HEK293 (cell line): ENCODE measurements around the gene GTF2F1.

Experiments
- CTCF ChIA-PET: fragments of 350-600 bp; formaldehyde crosslinking; extraction: SDS; loops from one replicate; lab custom pipeline; 2021; ENCODE audit warnings: antibody characterized with exemption; lab: Yijun Ruan, JAX
- POLR2A ChIA-PET: fragments of 300-600 bp; formaldehyde crosslinking; extraction: SDS; loops from one replicate; lab custom pipeline; 2020; ENCODE audit warnings: antibody characterized with exemption, inconsistent platforms; lab: Yijun Ruan, JAX
- H3K27ac ChIP-seq: fragments of 200-500 bp; sonication (Bioruptor generic); 2 replicates; pipeline ENCODE4 v1.5.1; 2014; ENCODE audit warnings: low read depth, low read length, control low read depth, inconsistent platforms; ENCODE audit errors: extremely low read depth
- H3K36me3 ChIP-seq, 2 experiments: fragments of 200-500 bp in 1 of 2; sonication (Bioruptor generic) in 1 of 2; 1 replicate in 1 of 2; 2 replicates in 1 of 2; pipeline ENCODE4 v1.5.1; 2014 to 2017; ENCODE audit warnings: inconsistent platforms in 2 of 2, low read length in 2 of 2; ENCODE audit not compliant: control insufficient read depth in 2 of 2, insufficient read depth in 1 of 2
- H3K4me1 ChIP-seq: fragments of 200-500 bp; sonication (Bioruptor generic); 2 replicates; pipeline ENCODE4 v1.5.1; 2014; ENCODE audit warnings: mild to moderate bottlenecking, low read length, inconsistent platforms; ENCODE audit not compliant: control insufficient read depth, insufficient read depth
- H3K4me3 ChIP-seq: 2 replicates; pipeline ENCODE4 v1.5.1; 2011; ENCODE audit warnings: low read depth, mild to moderate bottlenecking, control low read depth, low read length, moderate library complexity
- H3K9me3 ChIP-seq: fragments of 200-500 bp; sonication (Bioruptor generic); 2 replicates; pipeline ENCODE4 v1.5.1; 2014; ENCODE audit warnings: low read depth, low read length, inconsistent platforms; ENCODE audit not compliant: control insufficient read depth, insufficient read depth
- BCL6B ChIP-seq: fragments of 450-650 bp; formaldehyde crosslinking; IDR thresholded peaks from 2 replicates; pipeline ENCODE4 v1.5.1; 2017; ENCODE audit warnings: missing biosample characterization, missing genetic modification characterization
- IKZF3 ChIP-seq: fragments of 450-650 bp; IDR thresholded peaks from 2 replicates; pipeline ENCODE4 v1.5.0; 2018; ENCODE audit warnings: missing biosample characterization, mild to moderate bottlenecking, missing genetic modification characterization, moderate library complexity
- SCRT1 ChIP-seq: fragments of 450-650 bp; formaldehyde crosslinking; IDR thresholded peaks from 2 replicates; pipeline ENCODE4 v1.5.1; 2016; ENCODE audit warnings: missing biosample characterization, missing genetic modification characterization, borderline replicate concordance
- ZBTB1 ChIP-seq: fragments of 450-650 bp; formaldehyde crosslinking; IDR thresholded peaks from 2 replicates; pipeline ENCODE4 v1.5.1; 2016; ENCODE audit warnings: missing biosample characterization, missing genetic modification characterization
- ZBTB49 ChIP-seq: fragments of 450-650 bp; formaldehyde crosslinking; IDR thresholded peaks from 2 replicates; pipeline ENCODE4 v1.5.1; 2016; ENCODE audit warnings: missing biosample characterization, missing genetic modification characterization, low read depth
- ZIC2 ChIP-seq: fragments of 450-650 bp; formaldehyde crosslinking; IDR thresholded peaks from 2 replicates; pipeline ENCODE4 v1.5.1; 2016; ENCODE audit warnings: missing biosample characterization, missing genetic modification characterization
- ZNF10 ChIP-seq: fragments of 450-650 bp; formaldehyde crosslinking; IDR thresholded peaks from 2 replicates; pipeline ENCODE4 v1.5.1; 2017; ENCODE audit warnings: missing biosample characterization, missing genetic modification characterization
- ZNF292 ChIP-seq: fragments of 450-650 bp; formaldehyde crosslinking; IDR thresholded peaks from 2 replicates; pipeline ENCODE4 v1.5.1; 2016; ENCODE audit warnings: low read depth, missing biosample characterization, missing genetic modification characterization, borderline replicate concordance
- ZNF341 ChIP-seq: fragments of 450-650 bp; formaldehyde crosslinking; IDR thresholded peaks from 2 replicates; pipeline ENCODE4; 2016; ENCODE audit warnings: low read depth, missing biosample characterization, missing genetic modification characterization
- ZNF544 ChIP-seq: fragments of 450-650 bp; formaldehyde crosslinking; IDR thresholded peaks from 2 replicates; pipeline ENCODE4 v1.5.0; 2017; ENCODE audit warnings: missing biosample characterization, missing genetic modification characterization
- ZNF585B ChIP-seq: fragments of 450-650 bp; formaldehyde crosslinking; IDR thresholded peaks from 2 replicates; pipeline ENCODE4 v1.5.1; 2016; ENCODE audit warnings: missing biosample characterization, missing genetic modification characterization
- ZNF626 ChIP-seq: fragments of 450-650 bp; sonication (Bioruptor Pico); formaldehyde crosslinking; IDR thresholded peaks from 2 replicates; pipeline ENCODE4 v1.5.1; 2018; ENCODE audit warnings: missing biosample characterization, missing genetic modification characterization, inconsistent platforms
- ZNF692 ChIP-seq: fragments of 450-650 bp; formaldehyde crosslinking; IDR thresholded peaks from 2 replicates; pipeline ENCODE4 v1.5.1; 2016; ENCODE audit warnings: missing biosample characterization, missing genetic modification characterization
- TF ChIP-seq, protein P1 (sequence below): IDR thresholded peaks from 2 replicates; pipeline ENCODE4 v1.6.1; 2011; ENCODE audit warnings: mild to moderate bottlenecking, low read depth, low read length, borderline replicate concordance
- TF ChIP-seq, protein P2 (sequence below): fragments of 450-650 bp; formaldehyde crosslinking; IDR thresholded peaks from 2 replicates; pipeline ENCODE4 v1.5.1; 2016; ENCODE audit warnings: missing biosample characterization, missing genetic modification characterization
- TF ChIP-seq, protein P3 (sequence below): fragments of 450-650 bp; formaldehyde crosslinking; conservative IDR thresholded peaks from 2 replicates; pipeline ENCODE4 v1.5.1; 2016; ENCODE audit warnings: low read depth, missing biosample characterization, missing genetic modification characterization

The GTF2F1 gene

GRCh38 chr19:6412447-6413091 lies 19.6 kb upstream of the GTF2F1 start (continued):
- TF ChIP-seq ZNF292 (tag by site-specific recombination): no peak
- TF ChIP-seq ZNF10 (tag by site-specific recombination): no peak
- TF ChIP-seq, protein P1, sequence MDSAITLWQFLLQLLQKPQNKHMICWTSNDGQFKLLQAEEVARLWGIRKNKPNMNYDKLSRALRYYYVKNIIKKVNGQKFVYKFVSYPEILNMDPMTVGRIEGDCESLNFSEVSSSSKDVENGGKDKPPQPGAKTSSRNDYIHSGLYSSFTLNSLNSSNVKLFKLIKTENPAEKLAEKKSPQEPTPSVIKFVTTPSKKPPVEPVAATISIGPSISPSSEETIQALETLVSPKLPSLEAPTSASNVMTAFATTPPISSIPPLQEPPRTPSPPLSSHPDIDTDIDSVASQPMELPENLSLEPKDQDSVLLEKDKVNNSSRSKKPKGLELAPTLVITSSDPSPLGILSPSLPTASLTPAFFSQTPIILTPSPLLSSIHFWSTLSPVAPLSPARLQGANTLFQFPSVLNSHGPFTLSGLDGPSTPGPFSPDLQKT: no peak
- TF ChIP-seq, protein P2, sequence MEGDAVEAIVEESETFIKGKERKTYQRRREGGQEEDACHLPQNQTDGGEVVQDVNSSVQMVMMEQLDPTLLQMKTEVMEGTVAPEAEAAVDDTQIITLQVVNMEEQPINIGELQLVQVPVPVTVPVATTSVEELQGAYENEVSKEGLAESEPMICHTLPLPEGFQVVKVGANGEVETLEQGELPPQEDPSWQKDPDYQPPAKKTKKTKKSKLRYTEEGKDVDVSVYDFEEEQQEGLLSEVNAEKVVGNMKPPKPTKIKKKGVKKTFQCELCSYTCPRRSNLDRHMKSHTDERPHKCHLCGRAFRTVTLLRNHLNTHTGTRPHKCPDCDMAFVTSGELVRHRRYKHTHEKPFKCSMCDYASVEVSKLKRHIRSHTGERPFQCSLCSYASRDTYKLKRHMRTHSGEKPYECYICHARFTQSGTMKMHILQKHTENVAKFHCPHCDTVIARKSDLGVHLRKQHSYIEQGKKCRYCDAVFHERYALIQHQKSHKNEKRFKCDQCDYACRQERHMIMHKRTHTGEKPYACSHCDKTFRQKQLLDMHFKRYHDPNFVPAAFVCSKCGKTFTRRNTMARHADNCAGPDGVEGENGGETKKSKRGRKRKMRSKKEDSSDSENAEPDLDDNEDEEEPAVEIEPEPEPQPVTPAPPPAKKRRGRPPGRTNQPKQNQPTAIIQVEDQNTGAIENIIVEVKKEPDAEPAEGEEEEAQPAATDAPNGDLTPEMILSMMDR: peak; percentile 64
- TF ChIP-seq ZNF341 (tag by site-specific recombination): 0 out of 2 replicates have a peak, but pooled peaks have one; percentile 17
- TF ChIP-seq, protein P3, sequence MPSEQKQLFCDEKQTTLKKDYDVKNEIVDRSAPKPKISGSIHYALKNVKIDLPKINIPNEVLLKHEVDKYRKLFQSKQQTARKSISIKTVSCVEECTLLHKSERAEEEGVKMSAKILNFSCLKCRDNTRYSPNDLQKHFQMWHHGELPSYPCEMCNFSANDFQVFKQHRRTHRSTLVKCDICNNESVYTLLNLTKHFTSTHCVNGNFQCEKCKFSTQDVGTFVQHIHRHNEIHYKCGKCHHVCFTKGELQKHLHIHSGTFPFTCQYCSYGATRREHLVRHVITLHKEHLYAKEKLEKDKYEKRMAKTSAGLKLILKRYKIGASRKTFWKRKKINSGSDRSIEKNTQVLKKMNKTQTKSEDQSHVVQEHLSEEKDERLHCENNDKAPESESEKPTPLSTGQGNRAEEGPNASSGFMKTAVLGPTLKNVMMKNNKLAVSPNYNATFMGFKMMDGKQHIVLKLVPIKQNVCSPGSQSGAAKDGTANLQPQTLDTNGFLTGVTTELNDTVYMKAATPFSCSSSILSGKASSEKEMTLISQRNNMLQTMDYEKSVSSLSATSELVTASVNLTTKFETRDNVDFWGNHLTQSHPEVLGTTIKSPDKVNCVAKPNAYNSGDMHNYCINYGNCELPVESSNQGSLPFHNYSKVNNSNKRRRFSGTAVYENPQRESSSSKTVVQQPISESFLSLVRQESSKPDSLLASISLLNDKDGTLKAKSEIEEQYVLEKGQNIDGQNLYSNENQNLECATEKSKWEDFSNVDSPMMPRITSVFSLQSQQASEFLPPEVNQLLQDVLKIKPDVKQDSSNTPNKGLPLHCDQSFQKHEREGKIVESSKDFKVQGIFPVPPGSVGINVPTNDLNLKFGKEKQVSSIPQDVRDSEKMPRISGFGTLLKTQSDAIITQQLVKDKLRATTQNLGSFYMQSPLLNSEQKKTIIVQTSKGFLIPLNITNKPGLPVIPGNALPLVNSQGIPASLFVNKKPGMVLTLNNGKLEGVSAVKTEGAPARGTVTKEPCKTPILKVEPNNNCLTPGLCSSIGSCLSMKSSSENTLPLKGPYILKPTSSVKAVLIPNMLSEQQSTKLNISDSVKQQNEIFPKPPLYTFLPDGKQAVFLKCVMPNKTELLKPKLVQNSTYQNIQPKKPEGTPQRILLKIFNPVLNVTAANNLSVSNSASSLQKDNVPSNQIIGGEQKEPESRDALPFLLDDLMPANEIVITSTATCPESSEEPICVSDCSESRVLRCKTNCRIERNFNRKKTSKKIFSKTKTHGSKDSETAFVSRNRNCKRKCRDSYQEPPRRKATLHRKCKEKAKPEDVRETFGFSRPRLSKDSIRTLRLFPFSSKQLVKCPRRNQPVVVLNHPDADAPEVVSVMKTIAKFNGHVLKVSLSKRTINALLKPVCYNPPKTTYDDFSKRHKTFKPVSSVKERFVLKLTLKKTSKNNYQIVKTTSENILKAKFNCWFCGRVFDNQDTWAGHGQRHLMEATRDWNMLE (tag by site-specific recombination): no peak
- TF ChIP-seq ZNF544: no peak
- TF ChIP-seq ZNF585B (tag by site-specific recombination): no peak
- no peak for TF ChIP-seq ZNF626 (tag by site-specific recombination)
- no peak for TF ChIP-seq ZBTB49 (tag by site-specific recombination)
- TF ChIP-seq SCRT1 (tag by site-specific recombination): peak; percentile 49; the same call in 1 of the 2 replicates
- TF ChIP-seq ZBTB1 (tag by site-specific recombination): no peak
- no peak for TF ChIP-seq BCL6B (tag by site-specific recombination)

DNA sequence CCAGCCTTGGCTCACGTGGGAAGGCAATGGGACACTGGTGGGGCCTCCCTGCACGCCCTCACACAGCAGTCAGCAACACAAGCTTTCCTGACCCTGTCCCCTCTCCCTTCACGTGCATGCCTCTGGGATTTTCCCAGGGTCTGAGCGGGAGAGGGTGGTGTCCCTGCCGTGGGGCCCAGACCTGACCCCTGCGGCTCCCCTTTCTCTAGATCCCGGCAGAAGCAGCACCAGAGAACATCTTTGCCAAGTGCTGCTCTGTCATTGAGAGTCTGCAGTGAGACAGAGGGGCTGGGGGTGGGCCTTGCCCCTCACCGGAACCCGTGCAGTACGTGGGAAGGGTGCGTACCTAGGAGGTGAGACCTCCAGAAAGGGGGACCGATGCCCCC lies 19.1 kb upstream of the GTF2F1 start:
- H3K4me3 ChIP-seq: no peak overlapping the region
- no peak overlapping the region for H3K27ac ChIP-seq
- no peak for TF ChIP-seq ZNF10 (tag by site-specific recombination)
- TF ChIP-seq ZNF692 (tag by site-specific recombination): peak; percentile 70
- 0 out of 2 replicates have a peak, but pooled peaks have one; percentile 12 for TF ChIP-seq ZIC2 (tag by site-specific recombination)
- peak; percentile 46 for TF ChIP-seq IKZF3 (tag by site-specific recombination)
- TF ChIP-seq, all 188 proteins: peak for 3
- Histone ChIP-seq H3K4me1 (no peaks in the 10 kb centered on the region), H3K9me3 (no peaks in the 10 kb centered on the region), H3K36me3 (peaks cover 3 to 35% of the 10 kb centered on the region in 2 experiments; a peak in 2 of 3 replicates)
- ChIA-PET CTCF (interaction anchor here (1.0 kb wide), 1 partner anchor 19 kb away, joined by 5 read pairs; the partner anchor contains the start of gene GTF2F1), POLR2A (no interaction called here)
